HEK293 (cell line): ENCODE data around the gene PSMC3.
A peak's percentile ranks its signal among the peaks of the same experiment; 100 is the strongest.

Experiments
- CTCF ChIA-PET: fragments of 350-600 bp; formaldehyde crosslinking; extraction: SDS; loops from one replicate; lab custom pipeline; 2021; ENCODE audit warnings: antibody characterized with exemption; lab: Yijun Ruan, JAX
- POLR2A ChIA-PET: fragments of 300-600 bp; formaldehyde crosslinking; extraction: SDS; loops from one replicate; lab custom pipeline; 2020; ENCODE audit warnings: antibody characterized with exemption, inconsistent platforms; lab: Yijun Ruan, JAX
- H3K27ac ChIP-seq: fragments of 200-500 bp; sonication (Bioruptor generic); 2 replicates; pipeline ENCODE4 v1.5.1; 2014; ENCODE audit warnings: low read depth, low read length, control low read depth, inconsistent platforms; ENCODE audit errors: extremely low read depth
- H3K36me3 ChIP-seq, 2 experiments: fragments of 200-500 bp in 1 of 2; sonication (Bioruptor generic) in 1 of 2; 1 replicate in 1 of 2; 2 replicates in 1 of 2; pipeline ENCODE4 v1.5.1; 2014 to 2017; ENCODE audit warnings: inconsistent platforms in 2 of 2, low read length in 2 of 2; ENCODE audit not compliant: control insufficient read depth in 2 of 2, insufficient read depth in 1 of 2
- H3K4me1 ChIP-seq: fragments of 200-500 bp; sonication (Bioruptor generic); 2 replicates; pipeline ENCODE4 v1.5.1; 2014; ENCODE audit warnings: mild to moderate bottlenecking, low read length, inconsistent platforms; ENCODE audit not compliant: control insufficient read depth, insufficient read depth
- H3K4me3 ChIP-seq: 2 replicates; pipeline ENCODE4 v1.5.1; 2011; ENCODE audit warnings: low read depth, mild to moderate bottlenecking, control low read depth, low read length, moderate library complexity
- H3K9me3 ChIP-seq: fragments of 200-500 bp; sonication (Bioruptor generic); 2 replicates; pipeline ENCODE4 v1.5.1; 2014; ENCODE audit warnings: low read depth, low read length, inconsistent platforms; ENCODE audit not compliant: control insufficient read depth, insufficient read depth
- KLF9 ChIP-seq: fragments of 450-650 bp; formaldehyde crosslinking; IDR thresholded peaks from 2 replicates; pipeline ENCODE4 v1.5.1; 2016; ENCODE audit warnings: missing biosample characterization, missing genetic modification characterization, low read depth
- SCRT2 ChIP-seq: fragments of 450-650 bp; formaldehyde crosslinking; IDR thresholded peaks from 2 replicates; pipeline ENCODE4 v1.5.1; 2016; ENCODE audit warnings: missing biosample characterization, missing genetic modification characterization
- ZBTB17 ChIP-seq: fragments of 450-650 bp; formaldehyde crosslinking; IDR thresholded peaks from 2 replicates; pipeline ENCODE4 v1.5.1; 2016; ENCODE audit warnings: missing biosample characterization, missing genetic modification characterization
- ZBTB49 ChIP-seq: fragments of 450-650 bp; formaldehyde crosslinking; IDR thresholded peaks from 2 replicates; pipeline ENCODE4 v1.5.1; 2016; ENCODE audit warnings: missing biosample characterization, missing genetic modification characterization, low read depth
- ZNF133 ChIP-seq: fragments of 450-650 bp; formaldehyde crosslinking; IDR thresholded peaks from 2 replicates; pipeline ENCODE4 v1.5.1; 2016; ENCODE audit warnings: missing biosample characterization, missing genetic modification characterization
- ZNF138 ChIP-seq: fragments of 450-650 bp; formaldehyde crosslinking; IDR thresholded peaks from 2 replicates; pipeline ENCODE4 v1.5.1; 2016; ENCODE audit warnings: missing biosample characterization, missing genetic modification characterization, borderline replicate concordance
- ZNF155 ChIP-seq: fragments of 450-650 bp; formaldehyde crosslinking; IDR thresholded peaks from 2 replicates; pipeline ENCODE4 v1.5.1; 2016; ENCODE audit warnings: missing biosample characterization, missing genetic modification characterization
- ZNF169 ChIP-seq: fragments of 450-650 bp; formaldehyde crosslinking; IDR thresholded peaks from 2 replicates; pipeline ENCODE4 v1.5.1; 2016; ENCODE audit warnings: missing biosample characterization, missing genetic modification characterization
- ZNF211 ChIP-seq: fragments of 450-650 bp; formaldehyde crosslinking; IDR thresholded peaks from 2 replicates; pipeline ENCODE4 v1.5.1; 2016; ENCODE audit warnings: low read depth, missing biosample characterization, missing genetic modification characterization
- ZNF221 ChIP-seq: fragments of 450-650 bp; formaldehyde crosslinking; IDR thresholded peaks from 2 replicates; pipeline ENCODE4 v1.5.1; 2017; ENCODE audit warnings: missing biosample characterization, missing genetic modification characterization, borderline replicate concordance
- ZNF223 ChIP-seq: fragments of 450-650 bp; formaldehyde crosslinking; IDR thresholded peaks from 2 replicates; pipeline ENCODE4 v1.5.1; 2016; ENCODE audit warnings: missing biosample characterization, missing genetic modification characterization
- ZNF280C ChIP-seq: fragments of 450-650 bp; formaldehyde crosslinking; IDR thresholded peaks from 2 replicates; pipeline ENCODE4 v1.5.1; 2016; ENCODE audit warnings: missing biosample characterization, missing genetic modification characterization
- ZNF335 ChIP-seq: fragments of 450-650 bp; formaldehyde crosslinking; conservative IDR thresholded peaks from 2 replicates; pipeline ENCODE4 v1.5.1; 2016; ENCODE audit warnings: missing biosample characterization, missing genetic modification characterization
- ZNF366 ChIP-seq: fragments of 450-650 bp; formaldehyde crosslinking; conservative IDR thresholded peaks from 2 replicates; pipeline ENCODE4 v1.5.1; 2016; ENCODE audit warnings: missing biosample characterization, missing genetic modification characterization
- ZNF449 ChIP-seq: fragments of 450-650 bp; formaldehyde crosslinking; IDR thresholded peaks from 2 replicates; pipeline ENCODE4 v1.5.1; 2017; ENCODE audit warnings: missing biosample characterization, mild to moderate bottlenecking, missing genetic modification characterization, moderate library complexity
- ZNF530 ChIP-seq: fragments of 450-650 bp; formaldehyde crosslinking; IDR thresholded peaks from 2 replicates; pipeline ENCODE4 v1.5.1; 2016; ENCODE audit warnings: low read depth, missing biosample characterization, missing genetic modification characterization
- ZNF624 ChIP-seq: fragments of 450-650 bp; formaldehyde crosslinking; IDR thresholded peaks from 2 replicates; pipeline ENCODE4 v1.5.1; 2017; ENCODE audit warnings: missing biosample characterization, missing genetic modification characterization
- ZNF677 ChIP-seq: fragments of 450-650 bp; IDR thresholded peaks from 2 replicates; pipeline ENCODE4 v1.5.0; 2018; ENCODE audit warnings: missing biosample characterization, mild to moderate bottlenecking, missing genetic modification characterization, moderate library complexity
- ZNF692 ChIP-seq: fragments of 450-650 bp; formaldehyde crosslinking; IDR thresholded peaks from 2 replicates; pipeline ENCODE4 v1.5.1; 2016; ENCODE audit warnings: missing biosample characterization, missing genetic modification characterization
- ZNF768 ChIP-seq: fragments of 450-650 bp; formaldehyde crosslinking; IDR thresholded peaks from 2 replicates; pipeline ENCODE4 v1.5.1; 2018; ENCODE audit warnings: missing biosample characterization, mild to moderate bottlenecking, missing genetic modification characterization
- ZXDB ChIP-seq: fragments of 450-650 bp; formaldehyde crosslinking; IDR thresholded peaks from 2 replicates; pipeline ENCODE4 v1.5.1; 2016; ENCODE audit warnings: missing biosample characterization, missing genetic modification characterization
- TF ChIP-seq, protein P1 (sequence below): fragments of 450-650 bp; formaldehyde crosslinking; IDR thresholded peaks from 2 replicates; pipeline ENCODE4 v1.5.1; 2016; ENCODE audit warnings: missing biosample characterization, missing genetic modification characterization
- TF ChIP-seq, protein P2 (sequence below): fragments of 450-650 bp; formaldehyde crosslinking; IDR thresholded peaks from 2 replicates; pipeline ENCODE4 v1.5.1; 2016; ENCODE audit warnings: missing biosample characterization, missing genetic modification characterization

The PSMC3 gene

DNA sequence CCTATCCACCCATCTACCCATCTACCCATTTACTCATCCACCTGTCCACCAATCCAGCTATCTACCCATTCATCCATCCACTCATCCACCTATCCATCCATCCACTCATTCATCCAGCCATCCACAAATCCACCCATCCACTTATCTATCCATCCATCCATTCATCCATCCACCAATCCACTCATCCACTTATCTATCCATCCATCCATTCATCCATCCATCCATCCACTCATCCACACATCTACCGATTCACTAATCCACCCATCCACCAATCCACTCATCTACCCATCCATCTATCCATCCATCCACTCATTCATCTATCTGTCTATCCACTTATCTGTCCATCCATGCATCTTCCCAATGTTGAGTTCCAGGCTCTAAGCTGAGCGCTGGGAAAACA, 46.2 kb downstream of the PSMC3 start:
- TF ChIP-seq ZNF169 (tag by site-specific recombination) (no peak), ZBTB17 (tag by site-specific recombination) (peak; percentile 95), ZNF366 (peak; percentile 99)
- H3K4me3 ChIP-seq, result no peak overlapping the region
- CTCF ChIA-PET, result interaction anchor here (0.7 kb wide), 1 partner anchor 750 kb away, joined by 5 read pairs; no protein-coding TSS in a partner anchor
- no peaks in the 10 kb centered on the region for H3K4me1 ChIP-seq
- no peak overlapping the region for H3K27ac ChIP-seq
- H3K9me3 ChIP-seq, result no peaks in the 10 kb centered on the region
- H3K36me3 ChIP-seq, result no peaks in the 10 kb centered on the region
- POLR2A ChIA-PET, result no interaction called here

DNA sequence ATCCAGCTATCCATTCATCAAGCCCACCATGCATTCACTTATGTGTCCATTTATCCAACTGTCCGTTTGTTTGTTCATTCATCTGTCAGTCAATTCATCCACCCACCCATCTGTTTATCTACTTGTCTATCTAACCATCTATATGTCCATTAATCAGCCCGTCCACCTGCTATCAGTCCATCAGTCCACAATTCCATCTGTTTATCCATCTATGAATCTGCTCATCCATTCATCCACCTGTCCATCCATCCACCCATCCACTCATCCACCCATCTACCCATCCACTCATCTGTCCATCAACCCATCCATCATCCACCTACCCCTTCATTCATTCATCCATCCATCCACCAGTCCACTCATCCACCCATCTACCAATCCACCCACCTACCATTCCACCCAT, 46.9 kb downstream of the PSMC3 start:
- H3K36me3 ChIP-seq, result no peaks in the 10 kb centered on the region
- H3K27ac ChIP-seq, result no peak overlapping the region
- ChIA-PET CTCF (interaction anchor here (0.7 kb wide), 1 partner anchor 749 kb away, joined by 5 read pairs; no protein-coding TSS in a partner anchor), POLR2A (no interaction called here)
- no peaks in the 10 kb centered on the region for H3K4me1 ChIP-seq
- no peak overlapping the region for H3K4me3 ChIP-seq
- no peaks in the 10 kb centered on the region for H3K9me3 ChIP-seq
- TF ChIP-seq ZBTB17 (tag by site-specific recombination) (peak; percentile 66), ZNF223 (tag by site-specific recombination) (no peak), ZXDB (tag by site-specific recombination) (no peak), ZNF366 (peak; percentile 48)

DNA sequence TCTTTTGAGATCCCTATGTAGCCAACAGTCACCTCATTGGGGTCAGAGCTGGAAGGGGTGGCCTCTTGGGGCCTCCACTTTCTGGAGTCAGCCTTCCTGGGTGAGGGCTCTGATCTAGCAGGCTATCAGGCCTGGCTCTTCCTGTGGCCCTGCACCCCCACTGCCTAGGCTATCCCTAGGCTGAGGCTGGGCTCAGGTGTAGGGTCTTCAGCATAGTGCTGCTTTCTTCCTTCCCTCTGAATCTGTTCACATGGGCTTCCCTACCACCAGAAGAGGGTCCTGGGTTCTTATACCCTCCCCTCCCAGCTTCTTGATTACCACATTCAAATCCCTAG, 47.4 kb downstream of the PSMC3 start:
- Histone ChIP-seq H3K36me3 (no peaks in the 10 kb centered on the region), H3K4me1 (no peaks in the 10 kb centered on the region), H3K9me3 (no peaks in the 10 kb centered on the region), H3K27ac (no peak overlapping the region), H3K4me3 (no peak overlapping the region)
- CTCF ChIA-PET, result no interaction called here
- POLR2A ChIA-PET, result no interaction called here
- TF ChIP-seq KLF9 (tag by site-specific recombination) (no peak), ZNF335 (tag by site-specific recombination) (no peak), ZBTB49 (tag by site-specific recombination) (no peak), ZNF692 (tag by site-specific recombination) (no peak), ZNF768 (tag by site-specific recombination) (no peak), ZNF133 (no peak), ZNF624 (tag by site-specific recombination) (no peak), ZNF138 (no peak), ZNF449 (tag by site-specific recombination) (no peak), ZNF530 (tag by site-specific recombination) (no peak), ZNF677 (tag by site-specific recombination) (no peak), ZNF221 (tag by site-specific recombination) (no peak), ZNF211 (tag by site-specific recombination) (no peak), SCRT2 (no peak), ZNF155 (tag by site-specific recombination) (no peak), ZNF280C (tag by site-specific recombination) (no peak)
- TF ChIP-seq, protein P1, sequence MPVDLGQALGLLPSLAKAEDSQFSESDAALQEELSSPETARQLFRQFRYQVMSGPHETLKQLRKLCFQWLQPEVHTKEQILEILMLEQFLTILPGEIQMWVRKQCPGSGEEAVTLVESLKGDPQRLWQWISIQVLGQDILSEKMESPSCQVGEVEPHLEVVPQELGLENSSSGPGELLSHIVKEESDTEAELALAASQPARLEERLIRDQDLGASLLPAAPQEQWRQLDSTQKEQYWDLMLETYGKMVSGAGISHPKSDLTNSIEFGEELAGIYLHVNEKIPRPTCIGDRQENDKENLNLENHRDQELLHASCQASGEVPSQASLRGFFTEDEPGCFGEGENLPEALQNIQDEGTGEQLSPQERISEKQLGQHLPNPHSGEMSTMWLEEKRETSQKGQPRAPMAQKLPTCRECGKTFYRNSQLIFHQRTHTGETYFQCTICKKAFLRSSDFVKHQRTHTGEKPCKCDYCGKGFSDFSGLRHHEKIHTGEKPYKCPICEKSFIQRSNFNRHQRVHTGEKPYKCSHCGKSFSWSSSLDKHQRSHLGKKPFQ (tag by site-specific recombination), result no peak
- TF ChIP-seq, protein P2, sequence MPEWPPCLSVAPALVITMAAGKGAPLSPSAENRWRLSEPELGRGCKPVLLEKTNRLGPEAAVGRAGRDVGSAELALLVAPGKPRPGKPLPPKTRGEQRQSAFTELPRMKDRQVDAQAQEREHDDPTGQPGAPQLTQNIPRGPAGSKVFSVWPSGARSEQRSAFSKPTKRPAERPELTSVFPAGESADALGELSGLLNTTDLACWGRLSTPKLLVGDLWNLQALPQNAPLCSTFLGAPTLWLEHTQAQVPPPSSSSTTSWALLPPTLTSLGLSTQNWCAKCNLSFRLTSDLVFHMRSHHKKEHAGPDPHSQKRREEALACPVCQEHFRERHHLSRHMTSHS (tag by site-specific recombination), result no peak
